OCI-LY7 (cell line): ENCODE measurements around the gene PAAF1.

ENCODE experiments used
- CTCF ChIP-seq: fragments of 200-600 bp; sonication (generic); conservative IDR thresholded peaks from 2 replicates; pipeline ENCODE4 v1.5.1; 2014; ENCODE audit warnings: mild to moderate bottlenecking, antibody characterized with exemption, low read length, moderate library complexity, mixed read lengths
- EZH2phosphoT487 ChIP-seq: fragments of 200-600 bp; sonication (generic); IDR thresholded peaks from 2 replicates; pipeline ENCODE4 v1.6.1; 2018; ENCODE audit warnings: low read depth, borderline replicate concordance, mild to moderate bottlenecking, mixed run types, antibody characterized with exemption, low read length, moderate library complexity, mixed read lengths

DNA sequence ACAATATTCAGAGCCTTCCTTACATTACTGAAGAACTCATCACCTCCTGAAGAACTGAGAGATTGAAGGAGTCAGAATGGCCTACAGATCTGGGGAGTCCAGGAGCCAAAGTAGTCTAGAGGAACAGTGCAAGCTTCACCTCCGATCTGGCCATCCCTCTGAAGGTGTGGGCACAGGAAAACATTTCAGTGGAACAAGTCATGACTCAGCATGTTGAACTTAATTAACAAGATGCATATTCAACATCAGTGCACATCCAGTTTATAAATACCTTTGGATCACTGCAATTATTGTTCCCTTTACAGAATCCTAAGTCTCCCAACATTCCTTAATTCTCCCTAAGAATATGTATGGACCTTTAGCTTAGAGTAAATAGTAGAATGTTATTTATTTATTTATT is 25.5 kb downstream of the PAAF1 start:
- TF ChIP-seq CTCF = no peak
- TF ChIP-seq EZH2phosphoT487 = no peak
